Fibroblast of pulmonary artery (primary cell): ENCODE data around the gene ATP8A1.
A peak's percentile ranks its signal among the peaks of the same experiment; 100 is the strongest.

Experiments used
- DNase-seq: peaks from one replicate; pipeline ENCODE4 v3.0.0-alpha.2; 2010; ENCODE audit warnings: low read depth
- H3K4me3 ChIP-seq: replicated peaks from 2 replicates; pipeline ENCODE4 v1.5.1; 2011; ENCODE audit warnings: low read depth, mild to moderate bottlenecking, control low read depth, low read length, moderate library complexity
- CTCF ChIP-seq: IDR thresholded peaks from 2 replicates; pipeline ENCODE4 v1.5.1; 2011; ENCODE audit warnings: mild to moderate bottlenecking, control low read depth, low read length, inconsistent platforms; ENCODE audit errors: missing control alignments

ATP8A1 gene

GRCh38 chr4:42359711-42360110, 297.2 kb downstream of the ATP8A1 start:
- DNase-seq = peak; percentile 46
- peak overlapping the region; percentile 39 for H3K4me3 ChIP-seq
- TF ChIP-seq CTCF = no peak
